NK-92 (cell line): Measurements from ENCODE around the gene IL22.
"Not testable (repeated sequence)": the region's sequence is repeated elsewhere in the genome, so short reads cannot be mapped to it uniquely, and the experiment has no call there.

Experiments
- DNase-seq: peaks from one replicate; lab custom pipeline; 2025; ENCODE audit not compliant: unreplicated experiment; lab: John Stamatoyannopoulos, UW

The IL22 gene

GRCh38 chr12:68231229-68231628 lies 22.2 kb downstream of the IL22 start:
- no peak for DNase-seq

DNA sequence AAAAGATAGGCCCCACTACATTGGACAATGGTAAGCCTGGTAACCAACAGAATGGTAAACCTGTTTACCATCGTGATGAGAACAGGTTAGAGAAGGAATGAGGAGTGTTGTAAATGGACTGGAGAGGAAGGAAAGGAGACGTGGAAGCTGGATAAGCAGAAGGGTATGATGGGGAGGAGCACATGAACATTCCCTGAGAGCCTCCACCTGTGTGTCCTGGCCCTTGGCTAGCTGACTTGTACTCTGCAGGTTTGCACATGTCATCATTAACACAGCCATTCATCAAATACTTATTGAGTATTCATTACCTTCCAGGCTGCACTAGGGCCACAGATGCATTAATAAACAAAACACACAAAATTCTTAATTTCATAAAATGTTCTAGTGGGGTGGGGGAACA lies 23.4 kb downstream of the IL22 start:
- no peak for DNase-seq

DNA sequence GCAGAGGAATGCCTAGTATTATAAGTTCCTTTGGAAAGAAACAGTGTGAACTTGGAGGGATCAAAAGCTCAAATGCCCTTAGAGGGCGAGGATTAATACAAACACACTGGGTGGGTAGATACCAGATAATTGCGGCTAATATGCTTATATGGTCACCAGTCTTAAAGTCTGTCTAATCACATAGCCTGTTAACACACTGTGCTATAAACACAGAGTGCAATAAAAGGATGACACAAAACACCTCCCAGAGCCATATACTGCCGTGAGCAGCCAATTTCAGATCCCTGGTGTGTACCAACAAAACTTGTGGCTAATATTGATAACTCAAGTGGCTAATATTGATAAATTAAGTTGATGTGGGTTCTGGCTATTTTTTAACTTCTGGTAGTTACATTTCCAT lies 26.0 kb downstream of the IL22 start:
- no peak for DNase-seq

GRCh38 chr12:68225576-68226476 lies 27.6 kb downstream of the IL22 start, which contains the start of gene IL26:
IL26 (minus strand) TSS chr12:68225810; CDS start chr12:68225756, 54 bp downstream.
- no peak for DNase-seq

GRCh38 chr12:68224613-68225285 lies 28.7 kb downstream of the IL22 start:
- no peak for DNase-seq

- DNase-seq, result no peak
These were observed 30.2 kb downstream of the IL22 start for GRCh38 chr12:68223067-68223747.

GRCh38 chr12:68222326-68222725 lies 31.1 kb downstream of the IL22 start:
- DNase-seq, result no peak

GRCh38 chr12:68221497-68221896 lies 31.9 kb downstream of the IL22 start:
- no peak for DNase-seq

- no peak for DNase-seq
These were observed 42.5 kb downstream of the IL22 start for GRCh38 chr12:68210875-68211274.

DNA sequence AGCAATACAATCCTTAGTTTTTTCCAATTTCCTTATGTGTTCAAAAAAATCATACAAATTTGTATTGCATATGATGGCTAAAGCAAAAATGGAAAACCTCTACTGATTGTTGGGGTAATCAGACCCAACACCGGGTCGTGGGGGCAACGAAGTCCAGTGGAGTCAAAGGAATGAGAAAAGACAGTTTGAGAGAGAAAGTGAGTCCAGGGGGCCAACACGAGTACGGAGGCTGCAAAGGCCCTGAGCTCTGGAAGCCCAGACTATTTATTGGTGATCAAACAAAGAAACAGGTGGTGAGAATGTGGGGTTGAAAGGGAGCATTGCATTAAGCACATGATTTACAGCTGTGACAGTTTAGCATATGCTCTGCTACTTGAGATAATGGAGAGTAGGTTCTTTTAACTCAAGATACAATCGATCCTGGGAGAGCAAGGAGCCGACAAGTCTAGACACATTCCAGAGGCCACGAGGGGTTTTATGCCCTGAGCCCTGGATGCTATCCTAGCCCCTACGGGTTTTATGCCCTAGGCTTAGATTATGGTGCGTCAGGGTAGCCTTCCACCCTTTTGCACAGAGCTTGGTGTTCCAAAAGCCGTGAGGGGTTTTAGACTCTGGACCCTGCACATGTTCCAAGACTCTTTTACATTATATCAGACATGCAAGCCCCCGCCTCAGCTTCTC lies 44.2 kb downstream of the IL22 start:
- DNase-seq, result not testable (repeated sequence)

DNA sequence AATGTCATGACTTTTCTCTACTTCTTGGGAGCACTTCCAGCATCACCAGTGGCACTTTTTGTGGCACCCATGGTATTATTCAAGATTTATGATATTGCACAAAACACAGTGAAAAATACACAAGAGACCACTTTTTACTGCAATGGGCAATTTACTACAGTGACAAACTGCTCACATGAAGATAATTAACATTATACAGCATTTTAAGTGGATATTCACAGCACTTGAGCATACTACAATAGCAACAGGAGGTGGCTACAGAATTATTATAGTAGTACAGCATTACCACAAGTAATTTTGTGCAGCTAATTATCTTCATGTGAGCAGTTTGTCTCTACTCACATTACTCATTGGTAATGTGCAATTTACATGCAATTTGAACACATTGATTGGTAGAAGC lies 46.1 kb downstream of the IL22 start:
- DNase-seq, result no peak

- no peak for DNase-seq
These were observed 47.0 kb downstream of the IL22 start for GRCh38 chr12:68206446-68206845.

GRCh38 chr12:68203460-68203875 lies 49.9 kb downstream of the IL22 start:
- no peak for DNase-seq

DNA sequence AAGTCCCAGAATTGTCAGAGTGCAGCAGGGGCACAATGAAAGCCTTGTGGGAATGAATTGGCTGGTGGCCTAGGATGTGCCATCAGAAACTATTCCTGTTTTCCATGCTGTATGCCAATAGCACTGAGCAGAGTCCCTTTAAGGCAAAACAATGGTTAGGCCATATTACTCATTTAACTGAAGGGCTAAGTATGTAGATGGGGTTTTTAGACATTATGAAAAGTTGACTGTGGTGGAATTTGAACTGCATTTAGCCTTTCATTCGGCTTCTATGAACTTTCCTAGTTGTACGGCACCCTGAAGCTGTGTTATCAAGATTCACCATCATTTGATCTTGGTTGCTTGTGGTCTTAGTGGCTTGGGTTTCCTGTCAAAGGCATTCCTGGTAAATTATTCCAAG lies 52.5 kb downstream of the IL22 start:
- no peak for DNase-seq

DNA sequence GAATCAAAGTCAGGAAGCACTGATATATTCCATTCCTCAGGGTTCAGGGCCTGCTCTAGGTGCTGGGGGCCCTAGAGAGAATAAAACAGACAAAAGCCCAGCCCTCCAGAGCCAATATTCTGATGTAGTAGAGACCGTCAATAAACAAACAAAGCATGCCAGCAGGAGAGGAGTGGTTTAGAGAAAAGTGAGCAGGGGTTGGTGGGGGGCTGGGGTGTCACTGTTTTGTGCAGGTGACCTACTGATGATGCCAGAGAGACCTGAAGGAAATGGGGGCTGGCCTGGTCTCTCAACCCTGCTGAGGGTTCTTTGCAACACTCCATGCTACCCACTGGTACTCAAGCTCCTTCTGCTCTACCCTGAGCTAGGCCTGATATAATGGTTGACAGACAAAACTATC lies 54.3 kb downstream of the IL22 start:
- no peak for DNase-seq

DNA sequence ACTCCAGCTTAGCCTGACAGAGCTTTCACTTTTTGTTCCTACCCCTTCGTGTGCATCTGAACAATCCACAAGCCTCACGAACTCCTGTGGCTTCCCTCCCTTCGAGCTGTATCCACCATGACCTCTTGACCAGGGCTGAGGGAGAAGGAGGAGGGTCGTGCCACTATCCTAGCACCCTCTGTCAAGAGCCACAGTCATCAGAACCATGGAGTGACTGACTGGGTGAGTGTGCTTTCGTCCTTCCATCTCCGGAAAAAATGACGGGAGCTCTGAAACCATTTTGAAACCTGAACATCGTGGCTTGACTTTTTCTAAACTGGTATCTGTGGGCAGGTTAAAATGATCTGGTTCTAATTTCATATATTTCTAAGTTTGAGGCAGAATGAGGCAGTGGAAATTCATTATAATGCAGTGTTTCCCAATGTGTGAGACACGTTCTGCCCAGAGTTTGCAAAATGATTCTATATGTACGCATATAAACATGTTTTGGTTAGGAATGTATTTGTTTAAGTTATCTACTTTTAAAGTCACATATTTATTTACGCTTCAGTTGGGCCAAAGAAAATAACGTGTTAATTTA lies 54.8 kb downstream of the IL22 start:
- DNase-seq, result no peak
